Gastroesophageal sphincter (tissue), 3 donors: Measurements from ENCODE around the gene PABPN1L.

Experiments
- POLR2A ChIP-seq, 2 donors: fragments of 450-650 bp; IDR thresholded peaks; one replicate each; pipeline ENCODE4 v1.6.1; 2017; ENCODE audit warnings: antibody characterized with exemption in 2 of 2, mild to moderate bottlenecking in 2 of 2, moderate library complexity in 1 of 2
- POLR2AphosphoS5 ChIP-seq: sonication (generic); formaldehyde crosslinking; IDR thresholded peaks from one replicate; pipeline ENCODE4 v1.6.1; 2017; ENCODE audit warnings: antibody characterized with exemption
- TF ChIP-seq, protein P1 (sequence below), 4 experiments: fragments of 200-600 bp in 2 of 4; fragments of 450-650 bp in 2 of 4; sonication (generic) in 1 of 4; IDR thresholded peaks; one replicate each; pipeline ENCODE4 v1.5.1; 2017 to 2019; ENCODE audit warnings: antibody characterized with exemption in 4 of 4, mild to moderate bottlenecking in 2 of 4, moderate library complexity in 2 of 4

DNA sequence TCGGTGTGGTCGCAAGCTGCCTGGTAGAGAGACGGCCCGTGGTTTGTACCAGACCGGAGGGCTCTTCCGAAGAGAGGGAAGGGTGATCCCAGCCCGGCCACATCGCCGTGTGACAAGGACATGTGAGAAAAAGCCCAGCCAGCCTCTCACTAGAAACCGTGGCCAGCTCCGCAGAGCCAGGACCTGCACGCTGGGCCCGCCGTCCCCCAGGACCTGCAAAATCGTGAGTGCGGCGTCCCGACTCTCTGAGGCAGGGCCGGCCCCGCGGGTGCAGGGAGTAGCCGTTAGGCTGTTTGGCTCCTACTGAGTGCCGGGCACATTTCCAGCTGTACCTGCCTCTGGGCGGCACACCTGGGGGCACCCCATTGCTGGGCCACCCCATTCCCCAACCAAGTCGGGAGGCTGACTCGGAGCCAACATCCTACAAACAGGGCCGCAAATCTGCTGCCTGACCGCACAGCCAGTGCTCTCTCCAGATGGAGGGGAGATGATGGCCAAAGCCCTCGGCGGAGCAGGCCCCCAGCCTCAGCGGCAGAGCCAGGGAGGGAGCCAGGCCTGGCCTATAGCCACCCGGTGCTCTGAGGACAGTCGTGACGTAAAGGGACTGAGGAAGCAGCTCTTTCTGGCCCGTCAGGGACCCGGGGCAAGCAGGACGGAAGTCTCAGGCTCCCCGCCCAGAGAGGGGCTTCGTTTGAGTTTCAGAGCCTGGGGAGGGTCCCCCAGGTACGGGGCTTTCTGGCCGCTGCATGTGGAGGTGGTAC, 33.6 kb upstream of the PABPN1L start:
- no peak for TF ChIP-seq POLR2AphosphoS5
- TF ChIP-seq, protein P1, sequence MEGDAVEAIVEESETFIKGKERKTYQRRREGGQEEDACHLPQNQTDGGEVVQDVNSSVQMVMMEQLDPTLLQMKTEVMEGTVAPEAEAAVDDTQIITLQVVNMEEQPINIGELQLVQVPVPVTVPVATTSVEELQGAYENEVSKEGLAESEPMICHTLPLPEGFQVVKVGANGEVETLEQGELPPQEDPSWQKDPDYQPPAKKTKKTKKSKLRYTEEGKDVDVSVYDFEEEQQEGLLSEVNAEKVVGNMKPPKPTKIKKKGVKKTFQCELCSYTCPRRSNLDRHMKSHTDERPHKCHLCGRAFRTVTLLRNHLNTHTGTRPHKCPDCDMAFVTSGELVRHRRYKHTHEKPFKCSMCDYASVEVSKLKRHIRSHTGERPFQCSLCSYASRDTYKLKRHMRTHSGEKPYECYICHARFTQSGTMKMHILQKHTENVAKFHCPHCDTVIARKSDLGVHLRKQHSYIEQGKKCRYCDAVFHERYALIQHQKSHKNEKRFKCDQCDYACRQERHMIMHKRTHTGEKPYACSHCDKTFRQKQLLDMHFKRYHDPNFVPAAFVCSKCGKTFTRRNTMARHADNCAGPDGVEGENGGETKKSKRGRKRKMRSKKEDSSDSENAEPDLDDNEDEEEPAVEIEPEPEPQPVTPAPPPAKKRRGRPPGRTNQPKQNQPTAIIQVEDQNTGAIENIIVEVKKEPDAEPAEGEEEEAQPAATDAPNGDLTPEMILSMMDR (IDR thresholded peaks at IDR 0.05): no peak
- TF ChIP-seq POLR2A (IDR thresholded peaks at IDR 0.05): no peak
